DMS53 treated with DMSO at 0.1 percent for 48 hours (cell line): ENCODE results near the gene SLC66A2.
"Not testable (repeated sequence)": the region's sequence is repeated elsewhere in the genome, so short reads cannot be mapped to it uniquely, and the experiment has no call there.

Experiments used
- DNase-seq: peaks from one replicate; lab custom pipeline; 2025; ENCODE audit not compliant: unreplicated experiment; lab: John Stamatoyannopoulos, UW

SLC66A2 gene

DNA sequence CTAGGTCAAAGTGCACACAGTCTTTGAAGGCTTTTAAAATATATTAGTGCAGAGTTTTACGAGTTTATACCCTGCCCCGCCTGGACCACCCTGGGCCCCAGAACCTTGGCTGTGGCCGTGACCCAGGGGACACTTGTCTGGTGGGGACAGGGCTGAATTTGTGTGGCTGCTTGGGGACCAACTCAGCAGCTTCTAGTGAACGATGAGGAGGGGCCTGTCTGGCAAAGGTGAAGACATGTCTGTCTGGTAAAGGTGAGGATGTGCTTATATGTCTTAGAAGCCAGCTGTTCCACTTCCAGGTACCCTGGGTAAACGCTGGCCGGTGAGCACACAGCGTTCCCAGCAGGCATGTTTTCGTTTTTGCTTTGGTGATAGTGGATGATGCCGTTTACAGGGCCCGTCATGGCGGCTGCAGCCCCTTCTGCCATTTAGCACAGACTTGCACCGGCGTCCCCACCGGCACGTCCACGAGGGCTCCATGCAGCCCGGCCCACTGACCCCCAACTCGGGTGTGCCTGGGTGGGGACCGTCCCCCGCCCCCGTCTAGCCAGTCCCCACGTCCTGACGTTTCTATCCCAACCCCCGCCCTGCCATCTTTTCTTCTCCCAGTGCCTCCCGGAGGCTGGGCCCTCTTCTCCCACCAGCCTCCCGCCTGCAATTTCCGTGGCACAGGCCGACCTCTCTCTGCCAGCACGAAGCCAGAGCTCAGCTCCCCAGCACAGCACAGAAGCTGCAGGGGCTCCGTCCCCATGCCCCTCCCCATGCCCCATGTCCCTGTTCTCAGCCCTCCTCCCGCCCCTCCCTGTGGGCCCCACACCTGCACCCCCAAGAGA, 67.8 kb downstream of the SLC66A2 start:
- DNase-seq = no peak

DNA sequence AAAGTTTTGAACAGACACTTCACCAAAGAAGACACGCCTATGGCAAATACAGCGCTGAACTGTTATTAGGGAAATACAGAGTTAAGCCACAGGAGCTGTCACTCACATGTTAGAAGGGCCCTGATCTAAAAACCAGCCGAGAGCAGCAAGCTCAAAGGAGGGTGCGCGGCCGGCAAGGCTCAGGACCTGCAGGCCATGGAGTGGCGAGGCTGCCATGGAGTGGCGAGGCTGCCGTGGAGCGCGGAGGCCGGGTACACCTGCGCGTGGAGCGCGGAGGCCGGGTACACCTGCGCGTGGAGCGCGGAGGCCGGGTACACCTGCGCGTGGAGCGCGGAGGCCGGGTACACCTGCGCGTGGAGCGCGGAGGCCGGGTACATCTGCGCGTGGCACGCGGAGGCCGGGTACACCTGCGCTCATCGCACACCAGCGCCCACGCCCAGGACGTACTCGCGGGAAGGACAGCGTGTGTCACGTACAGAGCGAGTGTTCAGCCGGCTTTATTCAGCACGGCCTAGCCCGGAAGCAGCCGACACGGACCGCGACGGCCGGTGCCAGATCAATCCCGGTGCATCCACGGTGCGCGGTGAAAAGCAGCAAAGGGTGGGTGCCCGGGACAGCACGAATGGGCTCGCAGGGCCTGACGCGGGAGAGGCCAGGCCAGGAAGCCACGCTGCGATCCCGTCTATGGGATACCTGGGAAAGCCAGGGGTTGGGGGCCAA, 68.8 kb downstream of the SLC66A2 start:
- no peak for DNase-seq

DNA sequence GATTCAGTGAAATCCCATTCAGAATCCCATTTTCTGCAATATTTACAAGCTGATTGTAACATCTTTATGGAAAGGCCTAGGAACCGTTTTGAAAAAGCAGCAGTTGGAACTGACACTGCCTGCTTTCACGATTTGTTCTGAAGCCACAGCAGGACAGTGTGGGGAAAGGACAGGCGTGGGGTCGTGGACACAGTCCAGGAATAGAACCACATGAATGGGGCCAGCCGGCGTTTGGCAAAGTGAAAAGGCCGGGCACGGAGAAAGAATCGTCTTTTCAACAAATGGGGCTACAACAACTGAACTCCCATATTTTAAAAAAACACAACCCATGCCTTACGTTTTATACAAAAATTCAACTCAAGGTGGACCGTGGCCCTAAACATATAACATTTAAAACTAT, 69.8 kb downstream of the SLC66A2 start:
- no peak for DNase-seq

DNA sequence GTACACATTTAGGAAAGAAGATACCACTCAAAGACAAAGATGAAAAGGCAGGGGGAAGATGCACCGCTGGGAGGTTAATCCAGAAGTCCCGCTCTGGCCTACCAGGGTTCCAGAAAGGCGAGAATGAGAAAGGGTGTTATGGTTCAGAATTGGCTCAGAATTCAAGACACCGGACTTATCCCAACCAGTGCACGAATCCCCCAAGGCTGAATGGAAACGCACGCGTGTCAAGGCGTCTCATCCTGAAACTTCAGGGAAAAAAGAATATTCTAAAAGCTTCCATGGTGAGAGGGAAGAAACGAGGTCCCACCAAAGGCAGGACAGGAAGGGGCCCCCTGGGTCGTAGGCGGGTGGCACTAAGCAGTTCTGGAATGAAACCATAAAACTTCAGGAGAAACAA, 71.9 kb downstream of the SLC66A2 start:
- DNase-seq = no peak

DNA sequence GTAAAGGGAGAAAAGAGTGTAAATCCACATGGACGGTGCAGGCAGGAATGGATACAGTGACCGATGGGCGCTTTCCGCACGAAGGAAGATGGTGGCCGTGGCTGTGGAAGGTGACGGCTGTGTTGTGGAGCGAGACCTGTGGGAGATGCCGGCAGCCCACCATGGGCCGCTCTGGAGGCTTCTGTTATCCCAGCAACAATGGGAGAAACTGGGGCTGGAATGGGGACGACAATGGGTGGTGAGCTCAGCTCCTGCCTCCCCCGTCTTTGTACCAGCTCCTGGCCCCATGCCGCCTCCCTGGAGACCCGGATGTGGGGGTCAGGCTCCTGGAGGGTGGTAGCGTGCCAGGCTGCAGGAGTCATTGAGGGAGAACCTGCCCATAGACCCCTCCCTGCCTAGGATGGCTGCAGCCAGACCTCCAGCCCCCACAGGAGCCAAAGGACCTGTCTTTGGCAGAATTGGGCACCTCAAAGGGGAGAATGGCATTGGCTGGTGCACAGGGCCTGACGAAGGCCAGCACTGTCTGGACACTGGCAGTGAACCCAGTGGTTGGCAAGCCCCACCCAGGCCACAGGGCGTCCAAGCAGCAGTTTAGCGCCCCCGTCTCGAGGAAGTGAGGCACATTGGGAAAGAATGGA, 72.6 kb downstream of the SLC66A2 start:
- DNase-seq = no peak

DNA sequence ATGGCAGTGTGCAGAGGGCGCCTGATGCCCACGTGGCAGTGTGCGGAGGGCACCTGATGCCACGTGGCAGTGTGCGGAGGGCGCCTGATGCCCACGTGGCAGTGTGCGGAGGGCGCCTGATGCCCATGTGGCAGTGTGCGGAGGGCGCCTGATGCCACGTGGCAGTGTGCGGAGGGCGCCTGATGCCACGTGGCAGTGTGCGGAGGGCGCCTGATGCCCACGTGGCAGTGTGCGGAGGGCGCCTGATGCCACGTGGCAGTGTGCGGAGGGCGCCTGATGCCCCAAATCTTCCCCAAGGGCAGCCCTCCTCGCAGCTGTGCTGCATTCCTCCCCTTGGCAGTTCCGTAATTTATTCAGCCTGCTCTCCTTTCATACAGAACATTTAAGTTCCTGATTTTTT, 73.2 kb downstream of the SLC66A2 start:
- DNase-seq = not testable (repeated sequence)

DNA sequence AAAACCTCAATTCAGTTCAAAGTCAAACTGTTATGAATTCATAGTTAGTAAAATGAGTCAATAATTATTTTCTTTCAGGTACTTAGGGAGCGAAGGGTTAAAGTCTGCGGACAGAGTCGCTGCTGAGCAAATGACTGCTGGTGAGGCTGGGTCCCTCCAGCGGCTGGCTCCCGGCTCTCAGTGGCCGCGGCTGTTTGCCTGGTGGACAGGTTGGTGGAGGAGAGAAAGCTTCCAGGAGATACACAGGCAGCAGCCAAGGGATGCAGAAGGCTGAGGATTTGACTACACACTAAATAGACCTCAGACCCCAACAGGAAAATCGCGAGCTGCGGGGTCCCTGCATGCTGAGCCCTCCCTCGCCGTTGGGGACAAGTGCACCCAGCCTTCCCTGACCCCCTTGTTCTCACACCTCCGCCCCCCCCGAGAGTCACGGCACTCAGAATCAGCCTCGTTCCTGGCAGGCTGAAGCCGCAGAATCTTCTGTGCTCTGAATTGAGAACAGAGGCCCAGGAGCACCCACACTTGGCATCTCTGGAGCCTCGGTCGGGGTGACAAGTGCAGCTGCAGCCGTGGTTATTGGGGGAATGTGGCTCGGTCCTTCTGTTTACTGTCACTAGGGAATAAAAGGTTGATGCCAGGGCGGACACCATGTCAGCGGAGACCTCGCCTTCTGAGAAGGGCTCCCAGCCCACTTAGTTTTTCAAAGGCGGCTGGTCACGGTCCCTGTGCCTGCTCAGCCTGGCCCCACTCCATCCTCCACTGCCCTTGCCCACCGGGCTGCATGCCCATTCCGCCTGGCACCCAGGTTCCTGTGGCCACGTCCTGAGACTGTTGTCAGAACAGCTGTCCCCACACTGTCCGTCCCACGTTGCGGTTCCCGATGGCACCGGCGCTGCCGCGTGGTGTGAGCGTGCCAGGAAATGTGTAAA, 74.0 kb downstream of the SLC66A2 start:
- no peak for DNase-seq

DNA sequence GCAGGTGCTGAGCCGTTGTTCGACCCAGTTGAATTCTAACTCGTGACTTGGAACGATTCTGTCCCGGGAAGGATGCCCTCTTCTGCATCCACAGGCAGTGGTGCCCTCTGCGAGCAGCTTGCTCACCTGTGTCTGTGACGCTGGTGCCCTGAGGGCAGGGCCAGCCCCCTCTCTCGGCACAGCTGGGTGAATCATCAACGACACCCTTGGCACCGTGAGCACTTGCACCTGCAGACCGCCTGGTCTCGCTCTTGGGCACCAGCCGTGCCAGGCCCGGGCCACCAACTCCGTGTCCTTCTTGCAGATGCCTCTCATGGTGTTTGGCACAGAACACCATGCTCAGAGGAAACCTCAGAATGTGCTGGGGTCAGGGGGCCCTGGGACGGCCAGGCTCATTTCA, 75.0 kb downstream of the SLC66A2 start:
- no peak for DNase-seq

DNA sequence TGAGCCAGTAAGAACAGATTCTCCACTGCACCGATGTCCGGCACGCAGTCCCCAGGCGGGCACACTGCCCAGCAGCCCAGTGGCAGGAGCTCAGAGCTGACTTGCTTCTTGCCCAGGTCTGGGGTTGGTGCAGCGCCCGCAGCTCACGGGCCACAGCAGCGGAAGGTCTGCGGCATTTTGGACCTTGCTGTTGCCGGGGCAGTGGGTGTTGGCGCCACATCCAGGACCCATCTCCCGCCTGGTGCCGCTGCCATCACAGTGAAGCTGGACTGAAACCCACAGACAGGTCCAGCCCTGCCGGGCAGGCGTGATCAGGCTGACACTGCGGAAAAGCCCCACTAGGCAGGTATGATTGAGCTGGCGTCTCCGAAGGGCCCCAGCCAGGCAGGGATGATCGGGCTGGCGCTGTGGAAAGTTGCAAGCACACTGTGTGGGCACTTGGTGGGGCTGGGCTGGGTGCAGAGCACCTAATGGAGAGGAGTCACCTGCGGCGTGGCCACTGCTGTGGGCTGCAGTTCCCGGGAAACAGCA, 75.5 kb downstream of the SLC66A2 start:
- DNase-seq = no peak

DNA sequence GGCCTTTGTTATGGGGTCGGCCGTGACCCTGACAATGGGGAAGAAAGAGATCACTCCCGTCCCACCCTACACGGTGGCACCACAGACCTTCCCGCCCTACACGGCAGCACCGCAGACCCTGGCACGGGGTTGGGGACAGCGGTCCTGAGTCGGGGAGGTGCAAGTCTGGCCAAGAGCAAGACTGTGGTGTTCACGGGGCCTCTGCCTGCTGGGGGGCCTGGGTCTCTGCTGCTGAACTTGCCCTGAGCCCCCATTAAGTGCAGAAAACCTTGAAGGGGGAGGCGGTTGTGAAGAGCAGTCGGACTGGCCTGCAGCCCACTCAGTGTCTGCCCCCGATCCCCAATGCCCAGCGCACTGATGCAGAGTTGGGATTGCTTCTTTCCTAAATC, 75.9 kb downstream of the SLC66A2 start:
- DNase-seq = no peak

DNA sequence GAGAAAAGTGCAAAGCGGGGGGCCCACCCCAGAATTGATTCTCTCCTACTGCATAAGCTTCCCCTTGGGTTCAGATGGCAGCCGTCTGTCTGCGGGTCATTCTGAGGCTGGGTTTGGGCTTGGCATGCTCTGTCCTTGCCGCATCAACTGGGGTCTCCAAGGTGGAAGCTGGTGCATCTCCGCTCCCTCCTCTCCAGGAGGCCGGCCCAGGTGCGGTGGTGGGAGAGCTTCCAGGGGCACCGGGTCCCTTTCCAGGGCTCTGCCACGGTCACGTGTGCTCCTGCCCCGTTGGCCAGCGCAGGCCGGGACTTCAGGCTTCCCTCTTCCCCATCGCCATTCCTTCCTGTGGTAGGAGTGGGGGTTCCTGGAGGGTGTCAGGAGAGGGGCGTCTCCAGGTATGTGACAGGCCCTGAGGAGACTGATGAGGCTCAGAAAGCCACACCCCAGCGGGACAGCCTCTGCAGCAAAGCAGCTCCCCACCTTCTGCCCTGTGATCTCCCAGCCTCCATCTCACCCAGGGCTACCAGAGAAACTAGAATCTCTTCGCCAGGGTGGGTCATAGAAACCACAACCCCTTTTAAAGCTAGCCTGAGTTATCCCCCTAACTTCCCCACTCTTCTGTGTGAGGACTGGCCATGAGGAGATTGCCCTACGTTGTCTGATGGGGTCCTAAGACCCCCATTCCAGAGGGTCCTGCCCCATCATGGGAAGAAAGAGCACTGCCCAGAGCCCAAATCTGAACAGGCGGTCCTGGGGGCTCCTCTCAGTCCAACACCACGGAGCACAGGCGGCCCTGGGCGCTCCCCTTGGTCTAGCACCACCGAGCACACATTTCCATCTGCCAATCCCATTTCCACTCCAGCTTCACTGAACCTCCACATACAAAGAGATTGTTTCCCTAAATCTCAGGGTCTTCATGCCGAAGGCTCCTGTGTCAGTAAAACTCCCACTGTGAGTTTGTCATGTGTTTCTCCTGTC, 76.6 kb downstream of the SLC66A2 start:
- no peak for DNase-seq

DNA sequence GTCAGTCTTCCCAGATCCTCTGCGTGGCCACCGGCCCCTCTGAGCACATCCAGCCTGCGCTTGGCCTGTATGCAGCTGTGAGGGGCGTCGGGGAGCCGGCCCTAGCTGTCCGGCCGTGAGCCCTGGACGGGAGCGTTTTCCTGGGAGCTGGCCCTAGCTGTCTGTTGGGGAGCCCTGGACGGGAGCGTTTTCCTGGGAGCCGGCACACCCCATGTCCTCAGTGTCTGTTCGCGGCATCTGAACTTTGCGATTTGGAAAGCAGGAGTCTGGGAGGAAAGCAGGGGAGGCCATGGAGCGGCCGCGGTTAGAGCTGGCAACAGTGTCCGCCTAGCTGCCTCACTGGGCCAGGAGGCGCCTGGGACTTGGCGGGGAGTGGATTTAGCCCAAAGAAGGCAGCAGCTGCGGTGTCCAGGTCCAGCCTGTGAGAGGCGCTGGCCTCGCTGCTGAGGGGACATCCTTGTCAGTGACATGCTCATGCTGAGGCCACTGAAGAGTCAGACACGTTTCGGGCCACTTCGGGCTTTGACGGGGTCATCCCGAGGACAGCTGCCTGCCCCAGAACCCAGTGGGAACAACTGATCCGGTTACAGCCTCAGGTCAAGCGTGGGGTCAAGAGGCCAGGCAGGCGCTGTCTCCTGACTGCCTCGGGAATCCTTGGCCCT, 77.9 kb downstream of the SLC66A2 start:
- no peak for DNase-seq

DNA sequence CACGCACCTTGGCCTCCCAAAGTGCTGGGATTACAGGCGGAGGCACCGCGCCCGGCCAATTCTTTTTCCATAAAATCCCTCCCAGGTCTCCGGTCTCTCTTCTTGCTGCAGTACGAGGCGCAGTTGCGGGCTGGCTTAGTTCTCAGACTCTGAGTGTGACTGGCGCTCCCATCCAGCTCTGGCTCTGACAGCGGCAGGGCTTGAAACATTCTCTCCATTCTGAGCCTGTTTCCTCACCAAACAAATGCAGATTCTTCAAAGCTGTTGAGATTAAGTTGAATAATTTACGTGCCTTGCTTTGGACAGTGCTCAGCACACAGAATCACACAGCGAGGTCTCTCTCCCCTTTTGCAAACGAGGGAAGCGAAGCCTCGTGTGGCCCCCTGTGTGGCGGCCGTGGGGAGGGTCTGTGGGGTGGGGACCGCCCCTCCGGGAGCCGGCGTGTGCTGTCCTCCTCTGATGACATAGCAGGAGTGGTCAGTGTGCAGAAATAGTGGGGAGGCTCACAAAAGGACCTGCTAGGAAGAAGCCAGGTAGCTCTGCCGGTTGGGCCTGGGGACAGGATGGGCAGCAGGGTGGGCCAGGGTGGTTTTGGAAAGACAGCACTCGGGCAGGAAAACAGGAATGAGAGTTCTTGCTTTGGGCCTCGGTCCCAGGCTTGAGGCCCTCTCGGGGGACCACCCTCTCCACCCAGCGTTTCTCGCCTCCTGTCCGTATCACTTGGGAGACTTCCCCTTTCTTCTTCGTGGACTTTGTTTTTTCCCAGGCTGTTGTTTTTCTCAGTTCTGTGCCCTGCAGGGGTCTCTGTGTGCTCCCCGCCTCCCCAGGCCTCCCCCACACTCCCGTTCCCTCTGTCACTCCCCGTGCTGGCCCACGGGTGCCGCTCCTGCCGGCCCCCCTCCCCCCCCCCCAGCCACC, 78.7 kb downstream of the SLC66A2 start:
- DNase-seq = no peak

DNA sequence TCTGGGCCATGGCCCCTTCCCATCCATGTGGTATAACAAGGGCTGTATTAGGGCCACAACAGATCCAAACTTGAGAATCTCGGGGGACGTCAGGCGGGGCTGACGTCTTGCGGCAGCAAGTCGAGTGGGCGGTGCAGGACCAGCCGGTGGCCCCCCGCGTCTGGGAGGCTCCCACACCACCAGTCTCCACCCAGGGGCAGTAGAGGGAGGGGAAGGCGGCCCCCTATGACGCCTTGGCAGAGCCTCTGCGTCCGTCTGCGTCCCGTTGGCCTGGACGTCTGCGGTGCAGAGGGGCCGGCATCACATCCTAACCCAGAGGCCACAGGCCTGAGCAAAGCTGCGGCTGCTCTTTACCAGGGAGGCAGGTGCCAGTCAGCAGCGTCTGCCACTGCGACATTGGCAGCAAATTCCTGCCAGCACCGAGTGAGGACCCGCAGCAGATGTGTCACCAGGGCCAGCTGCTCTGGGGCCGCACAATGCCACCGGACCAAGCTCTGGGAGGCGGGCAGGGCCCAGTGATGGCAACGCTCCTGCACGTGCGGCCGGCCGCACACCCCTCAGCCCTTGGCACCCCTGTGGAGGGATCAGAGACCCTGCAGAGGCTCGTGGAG, 79.9 kb downstream of the SLC66A2 start:
- no peak for DNase-seq

DNA sequence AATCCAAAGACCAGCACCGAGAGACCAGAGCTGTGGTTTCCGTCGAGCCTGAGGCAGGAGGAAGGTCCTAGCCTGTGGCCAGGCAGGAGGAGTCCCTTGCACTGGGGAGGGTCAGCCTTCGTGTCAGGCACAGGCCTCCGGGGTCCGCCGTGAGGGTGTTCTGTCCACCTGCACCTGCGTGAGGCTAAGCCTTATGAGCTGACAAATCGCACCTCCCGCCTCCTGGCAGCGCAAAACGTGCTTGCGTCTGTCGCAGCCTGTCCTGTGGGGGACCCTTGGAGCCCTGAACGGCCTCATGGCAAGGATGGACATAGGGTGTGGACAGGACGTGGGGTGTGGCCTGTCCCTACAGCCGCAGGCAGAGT, 80.4 kb downstream of the SLC66A2 start:
- no peak for DNase-seq

DNA sequence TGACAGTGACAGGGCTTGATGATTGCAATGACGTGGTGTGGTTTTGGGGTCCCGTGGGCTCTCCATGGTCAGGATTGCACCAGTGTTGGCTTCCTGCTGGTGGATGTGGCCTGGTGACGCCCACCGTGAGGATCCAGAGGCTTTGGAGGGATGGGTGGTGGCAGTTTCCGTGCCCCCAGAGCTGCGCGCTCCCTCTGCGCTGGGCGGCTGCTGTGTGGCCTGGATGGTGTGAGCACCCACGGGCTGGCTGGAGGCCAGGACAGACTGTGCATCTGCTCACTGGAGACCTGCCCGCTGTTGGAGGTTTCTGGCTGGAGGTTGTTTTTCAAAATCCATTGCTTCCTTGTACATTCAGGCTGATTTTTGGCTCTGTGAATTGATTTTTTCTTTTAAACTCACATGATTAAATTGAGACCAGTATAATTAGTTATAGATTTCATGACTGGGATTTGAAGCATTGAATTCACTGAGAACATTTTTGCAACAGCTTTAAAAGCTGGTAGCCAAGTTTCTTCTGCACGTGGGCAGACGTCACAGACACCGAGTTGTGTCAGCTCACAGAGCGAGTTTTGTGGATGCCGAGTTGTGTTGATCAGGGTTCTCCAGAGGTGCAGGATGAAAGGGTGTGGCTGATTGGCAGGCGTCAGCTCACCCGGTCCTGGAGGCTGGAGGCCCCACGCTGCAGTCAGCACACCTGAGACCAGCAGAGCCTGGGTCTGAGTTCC, 81.0 kb downstream of the SLC66A2 start:
- no peak for DNase-seq
